Measurements from ENCODE around the gene PTPRS.

- TF ChIP-seq, protein P1, sequence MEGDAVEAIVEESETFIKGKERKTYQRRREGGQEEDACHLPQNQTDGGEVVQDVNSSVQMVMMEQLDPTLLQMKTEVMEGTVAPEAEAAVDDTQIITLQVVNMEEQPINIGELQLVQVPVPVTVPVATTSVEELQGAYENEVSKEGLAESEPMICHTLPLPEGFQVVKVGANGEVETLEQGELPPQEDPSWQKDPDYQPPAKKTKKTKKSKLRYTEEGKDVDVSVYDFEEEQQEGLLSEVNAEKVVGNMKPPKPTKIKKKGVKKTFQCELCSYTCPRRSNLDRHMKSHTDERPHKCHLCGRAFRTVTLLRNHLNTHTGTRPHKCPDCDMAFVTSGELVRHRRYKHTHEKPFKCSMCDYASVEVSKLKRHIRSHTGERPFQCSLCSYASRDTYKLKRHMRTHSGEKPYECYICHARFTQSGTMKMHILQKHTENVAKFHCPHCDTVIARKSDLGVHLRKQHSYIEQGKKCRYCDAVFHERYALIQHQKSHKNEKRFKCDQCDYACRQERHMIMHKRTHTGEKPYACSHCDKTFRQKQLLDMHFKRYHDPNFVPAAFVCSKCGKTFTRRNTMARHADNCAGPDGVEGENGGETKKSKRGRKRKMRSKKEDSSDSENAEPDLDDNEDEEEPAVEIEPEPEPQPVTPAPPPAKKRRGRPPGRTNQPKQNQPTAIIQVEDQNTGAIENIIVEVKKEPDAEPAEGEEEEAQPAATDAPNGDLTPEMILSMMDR (IDR thresholded peaks at IDR 0.05): no peak
- no peak for TF ChIP-seq EZH2phosphoT487 (IDR thresholded peaks at IDR 0.05)
Observed at GRCh38 chr19:5321851-5322681, 18.5 kb downstream of the PTPRS start.

Data from neural progenitor cell (in vitro differentiated cells).